ENCODE data around the gene PRLR. TPM values are rescaled to one million over a fixed set of nuclear protein-coding genes. Genes with fewer than 3 reads are reported as not detected.

PRLR gene
- total and polyA plus RNA-seq, 5 donors: 0.20 to 1.7 (median 0.95) TPM

DNA sequence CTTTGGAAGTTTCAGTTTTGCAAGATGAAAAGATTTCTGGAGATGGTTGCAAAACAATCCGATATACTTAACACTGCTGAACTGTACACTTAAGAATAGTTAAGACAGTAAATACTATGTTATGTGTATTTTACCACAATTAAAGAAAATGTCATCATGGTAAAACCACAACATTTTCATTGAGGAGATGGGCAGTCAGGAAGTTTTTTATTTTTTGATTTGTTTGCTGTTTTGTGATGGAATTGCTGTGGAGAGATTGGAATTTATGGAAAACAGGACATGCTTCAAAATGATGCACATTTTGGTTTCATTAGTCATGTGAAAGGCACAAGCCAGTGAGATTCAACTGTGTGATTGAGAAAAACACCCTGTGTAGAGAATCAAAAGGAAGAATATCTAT is 92.1 kb downstream of the PRLR start:
- intact Hi-C loops (cut with DNase I): no loop called here
- DNase-seq (no peak), ATAC-seq (no peak)
- Histone ChIP-seq H3K27me3 (ENCODE audit: control insufficient read depth, insufficient read depth) (no peaks in the 10 kb centered on the region), H3K4me3 (ENCODE audit: low read length) (no peak overlapping the region), H3K27ac (ENCODE audit: low read length) (no peak overlapping the region), H3K9me3 (ENCODE audit: control insufficient read depth, low read length) (no peaks in the 10 kb centered on the region), H3K4me1 (ENCODE audit: control insufficient read depth, insufficient read depth, low read length) (no peaks in the 10 kb centered on the region)
- WGBS: 89% methylated on average over 1 of the region's 1 CpG

DNA sequence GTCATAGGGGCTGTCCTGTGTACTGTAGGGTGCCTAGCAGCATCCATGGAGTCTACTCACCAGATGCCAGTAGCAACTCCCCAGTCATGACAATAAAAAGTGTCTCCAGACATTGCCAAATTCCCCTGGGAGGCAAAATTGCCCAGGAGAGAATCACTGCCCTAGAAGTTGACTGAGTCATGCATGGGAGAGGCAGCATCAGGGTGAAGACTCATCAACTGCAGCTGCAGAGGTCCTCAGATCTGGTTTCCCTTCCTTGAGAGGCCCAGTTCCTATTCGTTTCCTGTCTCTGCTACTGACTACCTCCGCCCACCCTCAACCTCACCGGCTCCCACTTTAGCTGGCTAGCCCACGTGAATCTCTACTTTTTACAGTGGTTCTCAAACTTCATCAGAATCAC is 93.9 kb downstream of the PRLR start:
- Histone ChIP-seq H3K9me3 (ENCODE audit: control insufficient read depth, low read length) (no peaks in the 10 kb centered on the region), H3K27ac (ENCODE audit: low read length) (no peak overlapping the region), H3K4me1 (ENCODE audit: control insufficient read depth, insufficient read depth, low read length) (no peaks in the 10 kb centered on the region), H3K4me3 (ENCODE audit: low read length) (no peak overlapping the region), H3K27me3 (ENCODE audit: control insufficient read depth, insufficient read depth) (no peaks in the 10 kb centered on the region)
- intact Hi-C loops (cut with DNase I): no loop called here
- ATAC-seq: no peak
- no peak for DNase-seq
- WGBS: 54% methylated on average over 4 of the region's 4 CpGs

DNA sequence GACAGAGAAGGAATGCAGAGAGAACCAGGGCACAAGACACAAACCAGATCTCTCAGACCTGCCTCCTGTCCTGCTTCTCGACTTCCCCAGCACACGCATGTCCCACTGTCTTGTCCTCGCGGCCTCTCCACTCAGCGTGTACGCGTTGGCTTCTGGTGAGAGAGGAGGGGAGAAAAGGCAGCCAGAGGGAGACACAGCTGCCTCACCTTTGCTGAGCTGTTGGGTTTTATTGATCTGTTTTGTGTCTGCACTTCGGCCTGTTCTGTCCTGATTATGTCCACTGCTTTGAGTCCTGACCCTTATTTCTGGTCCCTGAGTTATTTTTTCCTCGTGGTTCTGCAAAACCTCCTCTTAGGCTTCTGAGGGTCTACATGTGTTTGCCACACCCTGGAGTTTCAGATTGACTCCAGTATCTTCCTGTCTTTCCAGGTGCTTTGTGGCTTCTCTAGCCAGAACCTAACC is 95.0 kb downstream of the PRLR start:
- no peaks in the 10 kb centered on the region for H3K4me1 ChIP-seq (ENCODE audit: control insufficient read depth, insufficient read depth, low read length)
- 81% methylated on average over 9 of the region's 9 CpGs for WGBS
- no peaks in the 10 kb centered on the region for H3K27me3 ChIP-seq (ENCODE audit: control insufficient read depth, insufficient read depth)
- H3K27ac ChIP-seq (ENCODE audit: low read length): no peak overlapping the region
- H3K4me3 ChIP-seq (ENCODE audit: low read length): no peak overlapping the region
- DNase-seq (no peak), ATAC-seq (no peak)
- intact Hi-C loops (cut with DNase I): no loop called here
- peaks cover 1% of the 10 kb centered on the region for H3K9me3 ChIP-seq (ENCODE audit: control insufficient read depth, low read length)

DNA sequence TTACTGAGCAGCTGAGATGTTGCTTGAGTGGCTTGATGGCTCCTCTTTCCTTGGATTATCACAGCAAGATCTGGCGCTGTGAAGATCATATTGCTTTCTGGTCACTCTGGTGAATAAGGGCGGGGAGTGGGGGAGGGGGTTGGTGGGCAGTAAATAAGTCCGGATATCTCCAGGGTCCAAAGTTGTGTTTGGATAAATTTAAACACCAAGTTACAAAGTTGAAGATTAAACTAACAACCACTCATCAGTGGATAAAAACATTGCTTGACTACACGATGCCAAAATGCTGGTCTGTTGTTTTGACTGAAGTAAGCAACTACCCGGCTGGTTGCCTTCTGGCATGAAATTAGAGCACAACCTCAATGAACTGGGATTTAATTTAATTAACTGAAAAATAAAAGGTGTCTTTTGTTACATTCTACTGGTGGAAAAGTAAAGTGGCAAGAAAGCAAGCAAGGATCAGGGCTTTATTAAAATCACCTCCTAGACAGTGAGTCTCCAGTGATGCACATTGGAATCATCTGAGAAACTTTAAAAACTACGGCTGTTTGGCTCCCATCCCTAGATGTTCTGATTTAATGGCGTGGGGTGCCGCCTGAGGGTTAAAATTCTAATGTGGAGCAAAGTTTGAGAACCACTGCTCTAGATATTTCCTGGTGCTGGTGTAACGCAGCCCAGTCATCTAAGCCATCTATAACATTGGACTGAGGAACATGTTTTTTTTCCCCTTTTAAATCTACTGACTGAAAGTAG is 95.8 kb downstream of the PRLR start:
- Histone ChIP-seq H3K4me1 (ENCODE audit: control insufficient read depth, insufficient read depth, low read length) (no peaks in the 10 kb centered on the region), H3K9me3 (ENCODE audit: control insufficient read depth, low read length) (peaks cover 3% of the 10 kb centered on the region), H3K27me3 (ENCODE audit: control insufficient read depth, insufficient read depth) (no peaks in the 10 kb centered on the region), H3K4me3 (ENCODE audit: low read length) (no peak overlapping the region), H3K27ac (ENCODE audit: low read length) (no peak overlapping the region)
- 87% methylated on average over 9 of the region's 9 CpGs for WGBS
- intact Hi-C loops (cut with DNase I): no loop called here
- DNase-seq: no peak
- no peak for ATAC-seq

DNA sequence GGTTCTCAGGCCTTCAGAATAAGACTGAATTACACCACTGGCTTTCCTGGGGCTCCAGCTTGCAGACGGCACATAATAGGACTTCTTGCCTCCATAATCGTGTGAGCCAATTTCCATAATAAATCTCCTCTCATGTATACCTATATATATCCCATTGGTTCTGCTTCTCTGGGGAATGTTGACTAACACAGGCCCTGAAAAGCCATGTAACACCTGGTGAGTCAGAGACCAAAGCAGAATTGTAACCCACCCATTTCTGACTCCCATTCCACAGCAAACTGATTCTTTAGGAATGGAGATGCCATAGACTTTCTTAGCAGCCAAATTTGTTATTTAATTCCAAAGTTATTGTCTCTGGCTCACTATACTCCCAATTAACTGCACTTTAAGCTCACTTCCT is 97.1 kb downstream of the PRLR start:
- no peak overlapping the region for H3K27ac ChIP-seq (ENCODE audit: low read length)
- H3K9me3 ChIP-seq (ENCODE audit: control insufficient read depth, low read length): peaks cover 3% of the 10 kb centered on the region
- no peaks in the 10 kb centered on the region for H3K27me3 ChIP-seq (ENCODE audit: control insufficient read depth, insufficient read depth)
- no peak overlapping the region for H3K4me3 ChIP-seq (ENCODE audit: low read length)
- DNase-seq (no peak), ATAC-seq (no peak)
- WGBS: 91% methylated on average over 2 of the region's 2 CpGs
- H3K4me1 ChIP-seq (ENCODE audit: control insufficient read depth, insufficient read depth, low read length): no peaks in the 10 kb centered on the region
- intact Hi-C loops (cut with DNase I): no loop called here

DNA sequence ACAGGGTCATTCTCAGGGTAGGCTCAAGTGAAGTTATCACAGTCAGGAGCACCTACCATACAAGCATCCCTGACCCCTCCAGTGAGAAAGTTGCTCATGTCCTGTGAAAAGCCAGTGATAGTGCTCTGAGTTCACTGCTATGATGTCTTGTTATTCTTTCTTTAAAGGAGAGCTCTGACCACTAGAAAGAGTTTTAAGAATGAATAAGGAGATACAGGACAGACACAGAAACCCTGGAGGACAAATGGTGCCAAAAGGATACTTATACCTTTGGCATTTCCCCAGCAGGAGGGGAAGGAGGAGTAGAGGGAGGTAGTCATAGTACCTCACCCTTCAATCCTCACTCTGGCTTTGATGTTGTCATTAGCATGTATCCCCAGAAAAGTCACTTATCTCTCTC is 98.6 kb downstream of the PRLR start:
- no peaks in the 10 kb centered on the region for H3K27me3 ChIP-seq (ENCODE audit: control insufficient read depth, insufficient read depth)
- no peak for ATAC-seq
- no peaks in the 10 kb centered on the region for H3K4me1 ChIP-seq (ENCODE audit: control insufficient read depth, insufficient read depth, low read length)
- H3K4me3 ChIP-seq (ENCODE audit: low read length): no peak overlapping the region
- DNase-seq: no peak
- H3K27ac ChIP-seq (ENCODE audit: low read length): no peak overlapping the region
- peaks cover 3% of the 10 kb centered on the region for H3K9me3 ChIP-seq (ENCODE audit: control insufficient read depth, low read length)
- intact Hi-C loops (cut with DNase I): no loop called here

DNA sequence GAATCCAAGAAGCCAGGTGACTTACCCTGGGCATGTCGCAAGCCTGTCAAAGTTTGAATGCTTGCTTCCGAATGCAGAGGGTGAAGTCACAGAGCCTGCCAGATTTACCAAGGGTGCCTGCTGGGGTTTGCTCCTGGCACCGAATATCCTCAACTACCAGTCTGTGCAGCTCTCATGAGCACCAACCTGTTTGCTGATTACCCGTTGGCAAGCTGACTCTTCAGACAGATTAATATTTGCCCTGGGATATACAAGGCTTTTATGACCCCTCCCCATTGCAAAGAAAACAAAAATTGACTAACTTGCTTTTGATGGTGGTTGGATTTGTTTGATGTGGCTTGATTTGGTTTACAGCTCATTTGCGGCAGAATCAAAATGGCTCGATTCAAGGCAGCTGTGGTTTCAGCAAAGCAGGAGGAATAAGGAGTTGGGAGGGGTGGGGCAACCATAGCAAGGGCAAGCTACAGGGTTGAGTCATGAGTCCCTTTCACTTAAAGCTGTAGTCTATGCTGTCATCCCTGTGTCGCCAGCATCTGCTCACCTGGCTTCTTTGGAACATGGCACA is 100.3 kb downstream of the PRLR start:
- 87% methylated on average over 7 of the region's 7 CpGs for WGBS
- Histone ChIP-seq H3K27ac (ENCODE audit: low read length) (no peak overlapping the region), H3K9me3 (ENCODE audit: control insufficient read depth, low read length) (peaks cover 4% of the 10 kb centered on the region), H3K4me1 (ENCODE audit: control insufficient read depth, insufficient read depth, low read length) (no peaks in the 10 kb centered on the region), H3K4me3 (ENCODE audit: low read length) (no peak overlapping the region), H3K27me3 (ENCODE audit: control insufficient read depth, insufficient read depth) (no peaks in the 10 kb centered on the region)
- DNase-seq (no peak), ATAC-seq (no peak)
- intact Hi-C loops (cut with DNase I): no loop called here

DNA sequence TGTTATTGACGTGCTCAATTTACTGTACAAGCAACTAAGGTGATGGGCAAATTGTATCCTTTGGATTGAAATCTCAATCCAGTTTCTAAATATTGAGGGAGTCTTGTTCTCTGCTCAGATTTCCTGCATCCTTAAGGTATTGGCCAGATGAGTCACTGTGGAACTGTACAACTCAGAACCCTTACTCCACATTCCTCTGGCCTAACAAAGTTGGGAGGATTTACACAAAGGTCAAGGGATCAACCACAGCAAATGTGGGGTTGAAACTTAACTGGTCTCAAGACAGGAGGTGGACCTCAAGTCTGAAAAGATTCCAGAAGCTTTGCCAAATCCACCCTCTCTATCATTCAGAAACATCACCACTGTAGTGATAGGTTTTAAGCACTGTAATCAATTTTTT is 101.0 kb downstream of the PRLR start:
- Histone ChIP-seq H3K4me3 (ENCODE audit: low read length) (no peak overlapping the region), H3K27ac (ENCODE audit: low read length) (no peak overlapping the region), H3K4me1 (ENCODE audit: control insufficient read depth, insufficient read depth, low read length) (no peaks in the 10 kb centered on the region), H3K27me3 (ENCODE audit: control insufficient read depth, insufficient read depth) (no peaks in the 10 kb centered on the region), H3K9me3 (ENCODE audit: control insufficient read depth, low read length) (peaks cover 5% of the 10 kb centered on the region)
- intact Hi-C loops (cut with DNase I): no loop called here
- WGBS: 81% methylated on average over 1 of the region's 1 CpG
- DNase-seq: no peak
- ATAC-seq: no peak

DNA sequence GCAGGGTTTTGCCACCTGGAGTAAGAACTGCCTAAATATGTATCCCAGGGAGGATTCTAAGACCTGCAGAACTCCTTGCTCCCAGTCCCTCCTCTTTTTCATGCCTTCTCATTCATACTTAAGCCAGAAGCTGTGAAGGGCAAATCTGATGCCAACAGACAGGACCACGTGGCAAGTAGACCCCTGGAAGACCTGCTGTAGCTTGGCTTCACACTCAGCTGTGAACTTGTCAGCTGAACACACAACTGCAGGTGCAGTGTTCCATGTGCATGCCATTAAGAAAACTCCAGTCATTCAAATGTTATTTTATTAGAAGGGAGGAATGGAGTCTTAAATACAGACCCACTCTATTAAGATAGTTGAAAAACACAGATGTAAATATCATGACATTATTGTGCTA is 103.3 kb downstream of the PRLR start:
- no peak overlapping the region for H3K27ac ChIP-seq (ENCODE audit: low read length)
- no peaks in the 10 kb centered on the region for H3K27me3 ChIP-seq (ENCODE audit: control insufficient read depth, insufficient read depth)
- DNase-seq (no peak), ATAC-seq (no peak)
- H3K4me3 ChIP-seq (ENCODE audit: low read length): no peak overlapping the region
- H3K9me3 ChIP-seq (ENCODE audit: control insufficient read depth, low read length): peaks cover 5% of the 10 kb centered on the region
- intact Hi-C loops (cut with DNase I): no loop called here
- no peaks in the 10 kb centered on the region for H3K4me1 ChIP-seq (ENCODE audit: control insufficient read depth, insufficient read depth, low read length)
- 60% methylated on average over 1 of the region's 1 CpG for WGBS

DNA sequence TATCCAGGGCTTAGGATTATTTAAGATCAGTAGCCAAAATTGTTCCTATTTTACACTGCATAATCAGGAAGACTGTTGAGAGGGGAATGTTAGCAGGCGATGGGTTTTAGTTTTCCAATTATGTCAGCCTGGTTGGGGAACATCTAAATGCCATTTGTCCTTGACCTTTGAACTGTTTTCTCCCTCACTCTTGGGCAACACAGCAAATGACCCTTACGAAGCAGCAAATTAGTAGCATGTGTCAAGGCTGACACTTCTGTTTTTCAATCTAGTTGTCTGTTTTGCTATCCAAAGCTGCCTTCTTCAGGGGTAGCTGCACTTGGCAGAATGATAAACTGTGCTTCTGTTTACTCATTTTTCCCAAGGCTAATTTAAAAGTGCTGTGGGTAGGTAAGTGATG is 104.5 kb downstream of the PRLR start:
- H3K4me3 ChIP-seq (ENCODE audit: low read length): no peak overlapping the region
- DNase-seq (no peak), ATAC-seq (no peak)
- H3K27me3 ChIP-seq (ENCODE audit: control insufficient read depth, insufficient read depth): no peaks in the 10 kb centered on the region
- H3K9me3 ChIP-seq (ENCODE audit: control insufficient read depth, low read length): peaks cover 3% of the 10 kb centered on the region
- H3K4me1 ChIP-seq (ENCODE audit: control insufficient read depth, insufficient read depth, low read length): no peaks in the 10 kb centered on the region
- 86% methylated on average over 2 of the region's 2 CpGs for WGBS
- H3K27ac ChIP-seq (ENCODE audit: low read length): no peak overlapping the region
- intact Hi-C loops (cut with DNase I): no loop called here

DNA sequence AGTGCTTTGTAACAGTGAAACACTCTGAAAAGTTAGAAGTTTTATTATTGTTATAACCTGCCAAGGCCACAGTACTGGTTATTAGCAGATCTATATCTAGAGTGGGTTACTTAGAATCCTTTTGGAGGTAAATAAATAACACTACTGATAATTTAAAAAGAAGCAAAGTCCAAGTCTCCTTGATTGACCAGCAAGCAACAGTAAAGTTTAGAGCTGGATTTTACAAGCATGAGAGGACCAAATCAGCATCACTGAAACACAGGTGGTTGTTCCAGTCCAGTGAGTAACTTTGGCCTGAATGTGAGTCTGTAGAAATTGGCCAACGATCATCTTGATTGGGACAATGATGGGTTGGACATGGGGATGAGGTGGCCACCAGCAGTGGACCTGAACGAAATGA is 105.4 kb downstream of the PRLR start:
- H3K4me1 ChIP-seq (ENCODE audit: control insufficient read depth, insufficient read depth, low read length): no peaks in the 10 kb centered on the region
- 84% methylated on average over 2 of the region's 2 CpGs for WGBS
- peaks cover 3% of the 10 kb centered on the region for H3K9me3 ChIP-seq (ENCODE audit: control insufficient read depth, low read length)
- no peak for DNase-seq
- intact Hi-C loops (cut with DNase I): no loop called here
- no peaks in the 10 kb centered on the region for H3K27me3 ChIP-seq (ENCODE audit: control insufficient read depth, insufficient read depth)
- no peak overlapping the region for H3K4me3 ChIP-seq (ENCODE audit: low read length)
- no peak for ATAC-seq
- no peak overlapping the region for H3K27ac ChIP-seq (ENCODE audit: low read length)

DNA sequence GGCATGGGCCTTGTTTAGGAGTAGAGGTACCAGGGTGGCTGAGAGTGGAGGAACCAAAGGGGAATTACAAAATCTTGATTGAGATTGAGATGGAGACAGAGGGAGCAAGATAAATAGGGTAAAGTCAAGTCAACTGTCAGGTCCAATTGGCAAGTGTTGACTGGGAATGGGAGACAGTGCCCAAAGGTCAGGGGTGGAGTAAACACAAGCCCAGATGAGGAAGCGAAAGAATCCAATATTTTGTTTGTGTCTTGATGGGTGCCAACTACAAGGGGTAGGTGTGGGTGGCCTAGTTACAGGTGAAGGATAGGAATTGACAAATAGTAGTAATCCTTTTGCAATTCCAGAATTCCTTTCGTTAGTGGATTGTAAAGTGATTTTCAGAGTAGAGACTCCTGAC is 107.5 kb downstream of the PRLR start:
- 82% methylated on average over 2 of the region's 2 CpGs for WGBS
- peaks cover 2% of the 10 kb centered on the region for H3K9me3 ChIP-seq (ENCODE audit: control insufficient read depth, low read length)
- DNase-seq (no peak), ATAC-seq (no peak)
- intact Hi-C loops (cut with DNase I): no loop called here
- H3K4me3 ChIP-seq (ENCODE audit: low read length): no peak overlapping the region
- H3K27ac ChIP-seq (ENCODE audit: low read length): no peak overlapping the region
- no peaks in the 10 kb centered on the region for H3K27me3 ChIP-seq (ENCODE audit: control insufficient read depth, insufficient read depth)
- H3K4me1 ChIP-seq (ENCODE audit: control insufficient read depth, insufficient read depth, low read length): no peaks in the 10 kb centered on the region

All from right cardiac atrium (tissue), 5 donors.